Measurements from ENCODE around the gene FAM83B.
"Not testable (repeated sequence)": the region's sequence is repeated elsewhere in the genome, so short reads cannot be mapped to it uniquely, and the experiment has no call there.

FAM83B gene

DNA sequence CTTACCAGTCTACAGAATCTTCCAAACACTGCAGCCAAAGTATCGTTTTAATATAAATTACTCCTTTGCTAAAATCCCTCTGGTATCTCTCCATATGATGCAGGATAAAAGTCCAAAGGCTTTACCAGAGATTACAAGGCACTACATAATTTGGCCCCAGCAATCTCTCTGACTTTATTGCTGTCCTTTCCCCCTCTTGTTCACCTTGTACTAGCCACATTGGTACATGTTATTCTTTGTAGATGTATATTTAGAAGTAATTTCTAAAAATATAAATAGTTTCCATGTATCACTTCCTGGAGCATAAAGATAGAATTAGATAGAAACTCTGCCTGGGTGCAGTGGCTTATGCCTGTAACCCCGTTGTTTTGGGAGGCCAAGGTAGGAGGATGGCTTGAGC, 28.7 kb upstream of the FAM83B start:
- Histone ChIP-seq H3K27ac (ENCODE audit: low read length) (no peak overlapping the region), H3K4me3 (ENCODE audit: low read depth in 1 of 2, low read length in 2 of 2) (no peak overlapping the region), H3K4me1 (ENCODE audit: control insufficient read depth in 1 of 2, insufficient read depth in 2 of 2, low read length in 2 of 2) (no peaks in the 10 kb centered on the region), H3K36me3 (ENCODE audit: control insufficient read depth in 1 of 2, insufficient read depth in 2 of 2, low read length in 2 of 2) (no peaks in the 10 kb centered on the region), H3K27me3 (ENCODE audit: low read depth, low read length) (no peaks in the 10 kb centered on the region), H3K9me3 (ENCODE audit: control insufficient read depth in 1 of 2, low read length in 2 of 2) (peaks cover 0 to 3% of the 10 kb centered on the region in 2 donors)

GRCh38 chr6:54824225-54824624, 22.3 kb upstream of the FAM83B start:
- not testable (repeated sequence) for H3K36me3 ChIP-seq (ENCODE audit: control insufficient read depth in 1 of 2, insufficient read depth in 2 of 2, low read length in 2 of 2); H3K4me3 ChIP-seq (ENCODE audit: low read depth in 1 of 2, low read length in 2 of 2); H3K27ac ChIP-seq (ENCODE audit: low read length); H3K4me1 ChIP-seq (ENCODE audit: control insufficient read depth in 1 of 2, insufficient read depth in 2 of 2, low read length in 2 of 2); H3K27me3 ChIP-seq (ENCODE audit: low read depth, low read length); H3K9me3 ChIP-seq (ENCODE audit: control insufficient read depth in 1 of 2, low read length in 2 of 2)

- H3K4me1 ChIP-seq (ENCODE audit: control insufficient read depth in 1 of 2, insufficient read depth in 2 of 2, low read length in 2 of 2): no peaks in the 10 kb centered on the region
- no peak overlapping the region for H3K4me3 ChIP-seq (ENCODE audit: low read depth in 1 of 2, low read length in 2 of 2)
- no peaks in the 10 kb centered on the region for H3K9me3 ChIP-seq (ENCODE audit: control insufficient read depth in 1 of 2, low read length in 2 of 2)
- H3K36me3 ChIP-seq (ENCODE audit: control insufficient read depth in 1 of 2, insufficient read depth in 2 of 2, low read length in 2 of 2): no peaks in the 10 kb centered on the region
- H3K27ac ChIP-seq (ENCODE audit: low read length): no peak overlapping the region
- H3K27me3 ChIP-seq (ENCODE audit: low read depth, low read length): no peaks in the 10 kb centered on the region
Observed at GRCh38 chr6:54827010-54827409, 19.6 kb upstream of the FAM83B start.

- H3K4me1 ChIP-seq (ENCODE audit: control insufficient read depth in 1 of 2, insufficient read depth in 2 of 2, low read length in 2 of 2): no peaks in the 10 kb centered on the region
- no peaks in the 10 kb centered on the region for H3K36me3 ChIP-seq (ENCODE audit: control insufficient read depth in 1 of 2, insufficient read depth in 2 of 2, low read length in 2 of 2)
Observed at GRCh38 chr6:54830216-54830615, 16.4 kb upstream of the FAM83B start.

DNA sequence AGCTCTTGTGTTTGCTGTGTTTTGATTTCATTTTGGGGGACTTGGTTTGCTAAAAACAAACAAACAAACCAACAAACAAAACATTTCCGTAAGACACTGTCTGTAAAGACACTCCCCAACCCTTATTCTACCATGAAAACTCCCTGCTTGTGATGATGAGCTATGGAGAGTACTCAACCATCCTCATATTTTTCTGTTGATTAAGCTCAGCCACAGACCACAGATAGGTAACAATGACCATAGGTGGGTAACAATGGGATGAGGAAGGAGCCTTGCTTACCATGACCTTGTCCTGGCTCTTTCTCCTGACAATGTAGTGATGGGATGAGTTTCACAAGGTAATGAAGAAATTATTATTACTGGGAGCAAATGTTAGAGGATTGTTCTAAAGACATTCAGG, 11.4 kb upstream of the FAM83B start:
- Histone ChIP-seq H3K4me1 (ENCODE audit: control insufficient read depth in 1 of 2, insufficient read depth in 2 of 2, low read length in 2 of 2) (no peaks in the 10 kb centered on the region), H3K4me3 (ENCODE audit: low read depth in 1 of 2, low read length in 2 of 2) (no peak overlapping the region), H3K9me3 (ENCODE audit: control insufficient read depth in 1 of 2, low read length in 2 of 2) (no peaks in the 10 kb centered on the region), H3K27me3 (ENCODE audit: low read depth, low read length) (no peaks in the 10 kb centered on the region), H3K36me3 (ENCODE audit: control insufficient read depth in 1 of 2, insufficient read depth in 2 of 2, low read length in 2 of 2) (no peaks in the 10 kb centered on the region), H3K27ac (ENCODE audit: low read length) (no peak overlapping the region)

More at GRCh38 chr6:54830216-54830615, 16.4 kb upstream of the FAM83B start:
- H3K27ac ChIP-seq (ENCODE audit: low read length): no peak overlapping the region
- no peak overlapping the region for H3K4me3 ChIP-seq (ENCODE audit: low read depth in 1 of 2, low read length in 2 of 2)
- no peaks in the 10 kb centered on the region for H3K27me3 ChIP-seq (ENCODE audit: low read depth, low read length)
- no peaks in the 10 kb centered on the region for H3K9me3 ChIP-seq (ENCODE audit: control insufficient read depth in 1 of 2, low read length in 2 of 2)

GRCh38 chr6:54846857-54847674, 495 bp downstream of the FAM83B start:
- Histone ChIP-seq H3K36me3 (ENCODE audit: control insufficient read depth in 1 of 2, insufficient read depth in 2 of 2, low read length in 2 of 2) (no peaks in the 10 kb centered on the region), H3K27ac (ENCODE audit: low read length) (peak overlapping the region; percentile 81), H3K27me3 (ENCODE audit: low read depth, low read length) (peaks cover 7% of the 10 kb centered on the region), H3K9me3 (ENCODE audit: control insufficient read depth in 1 of 2, low read length in 2 of 2) (no peaks in the 10 kb centered on the region), H3K4me3 (ENCODE audit: low read depth in 1 of 2, low read length in 2 of 2) (peak overlapping the region; percentile 58 to 64), H3K4me1 (ENCODE audit: control insufficient read depth in 1 of 2, insufficient read depth in 2 of 2, low read length in 2 of 2) (no peaks in the 10 kb centered on the region)

- Histone ChIP-seq H3K4me1 (ENCODE audit: control insufficient read depth in 1 of 2, insufficient read depth in 2 of 2, low read length in 2 of 2) (no peaks in the 10 kb centered on the region), H3K4me3 (ENCODE audit: low read depth in 1 of 2, low read length in 2 of 2) (peak overlapping the region in 1 of 2 donors; percentile 58), H3K27ac (ENCODE audit: low read length) (peak overlapping the region; percentile 81), H3K27me3 (ENCODE audit: low read depth, low read length) (peaks cover 7% of the 10 kb centered on the region), H3K36me3 (ENCODE audit: control insufficient read depth in 1 of 2, insufficient read depth in 2 of 2, low read length in 2 of 2) (no peaks in the 10 kb centered on the region), H3K9me3 (ENCODE audit: control insufficient read depth in 1 of 2, low read length in 2 of 2) (no peaks in the 10 kb centered on the region)
Observed at GRCh38 chr6:54847799-54848597, 1.4 kb downstream of the FAM83B start.

DNA sequence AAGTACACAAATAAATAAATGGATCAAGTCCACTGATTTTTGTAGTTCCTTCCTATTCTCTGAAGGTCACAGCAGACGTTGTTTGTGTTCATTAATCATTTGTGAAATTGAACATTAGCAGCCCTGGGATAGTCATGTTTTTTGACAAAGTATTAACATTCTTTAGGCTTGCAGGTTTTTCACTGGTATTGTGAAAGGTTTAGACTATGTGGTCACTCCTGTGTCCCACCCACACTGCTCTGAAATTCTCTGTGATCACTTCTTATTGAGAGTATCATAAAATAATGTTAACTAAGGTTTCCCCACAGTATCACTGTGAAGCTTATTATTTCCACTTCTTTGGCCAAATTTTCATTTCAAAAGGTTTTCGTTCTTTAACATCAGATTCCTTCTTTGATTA, 3.5 kb downstream of the FAM83B start:
- Histone ChIP-seq H3K4me3 (ENCODE audit: low read depth in 1 of 2, low read length in 2 of 2) (no peak overlapping the region), H3K36me3 (ENCODE audit: control insufficient read depth in 1 of 2, insufficient read depth in 2 of 2, low read length in 2 of 2) (no peaks in the 10 kb centered on the region), H3K9me3 (ENCODE audit: control insufficient read depth in 1 of 2, low read length in 2 of 2) (no peaks in the 10 kb centered on the region), H3K27me3 (ENCODE audit: low read depth, low read length) (peaks cover 7% of the 10 kb centered on the region), H3K4me1 (ENCODE audit: control insufficient read depth in 1 of 2, insufficient read depth in 2 of 2, low read length in 2 of 2) (no peaks in the 10 kb centered on the region), H3K27ac (ENCODE audit: low read length) (no peak overlapping the region)

DNA sequence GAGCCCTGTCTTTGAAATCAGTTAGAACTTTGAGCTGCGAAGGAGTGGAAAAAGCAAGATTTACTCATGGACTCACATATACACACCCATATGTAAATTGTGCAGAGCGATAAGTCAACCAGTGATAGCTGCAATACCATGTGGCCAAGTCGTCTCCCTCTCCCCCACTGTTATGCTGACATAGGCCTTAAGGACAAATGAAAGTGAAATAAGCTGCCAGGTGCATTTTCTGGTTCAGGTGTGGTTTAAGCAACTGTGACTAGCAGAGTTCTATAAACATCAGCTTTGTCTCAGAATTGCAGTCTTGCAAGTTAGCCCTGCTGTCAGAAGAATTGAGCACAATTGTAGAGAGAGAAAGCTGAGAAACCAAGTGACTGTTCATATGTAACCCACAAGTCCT, 9.6 kb downstream of the FAM83B start:
- no peaks in the 10 kb centered on the region for H3K4me1 ChIP-seq (ENCODE audit: control insufficient read depth in 1 of 2, insufficient read depth in 2 of 2, low read length in 2 of 2)
- H3K27ac ChIP-seq (ENCODE audit: low read length): no peak overlapping the region
- H3K4me3 ChIP-seq (ENCODE audit: low read depth in 1 of 2, low read length in 2 of 2): no peak overlapping the region
- no peaks in the 10 kb centered on the region for H3K27me3 ChIP-seq (ENCODE audit: low read depth, low read length)
- no peaks in the 10 kb centered on the region for H3K36me3 ChIP-seq (ENCODE audit: control insufficient read depth in 1 of 2, insufficient read depth in 2 of 2, low read length in 2 of 2)
- no peaks in the 10 kb centered on the region for H3K9me3 ChIP-seq (ENCODE audit: control insufficient read depth in 1 of 2, low read length in 2 of 2)

GRCh38 chr6:54860132-54860531, 13.6 kb downstream of the FAM83B start:
- H3K4me3 ChIP-seq (ENCODE audit: low read depth in 1 of 2, low read length in 2 of 2): no peak overlapping the region
- H3K4me1 ChIP-seq (ENCODE audit: control insufficient read depth in 1 of 2, insufficient read depth in 2 of 2, low read length in 2 of 2): no peaks in the 10 kb centered on the region
- no peaks in the 10 kb centered on the region for H3K9me3 ChIP-seq (ENCODE audit: control insufficient read depth in 1 of 2, low read length in 2 of 2)
- no peak overlapping the region for H3K27ac ChIP-seq (ENCODE audit: low read length)
- H3K36me3 ChIP-seq (ENCODE audit: control insufficient read depth in 1 of 2, insufficient read depth in 2 of 2, low read length in 2 of 2): no peaks in the 10 kb centered on the region
- H3K27me3 ChIP-seq (ENCODE audit: low read depth, low read length): no peaks in the 10 kb centered on the region

DNA sequence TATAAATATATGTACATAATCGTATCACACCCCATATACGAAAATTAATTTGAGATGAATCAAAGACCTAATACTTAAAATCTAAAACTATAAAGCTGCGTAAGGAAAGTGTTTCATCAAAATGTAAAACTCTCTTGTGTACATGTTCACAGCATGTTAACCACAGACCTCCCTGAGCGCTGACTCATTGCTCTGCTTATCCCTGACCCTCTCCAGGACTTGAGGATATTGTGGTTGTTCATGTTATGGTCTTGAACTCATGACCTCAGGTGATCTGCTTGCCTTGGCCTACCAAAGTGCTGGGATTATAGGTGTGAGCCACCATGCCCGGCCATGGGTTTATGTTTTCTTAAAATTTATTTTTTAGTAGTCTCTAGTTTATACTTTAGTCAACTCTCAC, 14.2 kb downstream of the FAM83B start:
- Histone ChIP-seq H3K36me3 (ENCODE audit: control insufficient read depth in 1 of 2, insufficient read depth in 2 of 2, low read length in 2 of 2) (no peaks in the 10 kb centered on the region), H3K4me3 (ENCODE audit: low read depth in 1 of 2, low read length in 2 of 2) (no peak overlapping the region), H3K4me1 (ENCODE audit: control insufficient read depth in 1 of 2, insufficient read depth in 2 of 2, low read length in 2 of 2) (no peaks in the 10 kb centered on the region), H3K27ac (ENCODE audit: low read length) (no peak overlapping the region), H3K9me3 (ENCODE audit: control insufficient read depth in 1 of 2, low read length in 2 of 2) (no peaks in the 10 kb centered on the region), H3K27me3 (ENCODE audit: low read depth, low read length) (no peaks in the 10 kb centered on the region)

All from muscle layer of duodenum (tissue), 2 donors.